G401.6 (cell line): ENCODE measurements around the gene ACSM5.
"Not testable (repeated sequence)": the region's sequence is repeated elsewhere in the genome, so short reads cannot be mapped to it uniquely, and the experiment has no call there.

Experiments used
- FAIRE-seq: peaks from 2 replicates; lab custom pipeline; 2012; peaks lifted over from hg19 to GRCh38; lab: Jason Lieb, UNC

ACSM5 gene

DNA sequence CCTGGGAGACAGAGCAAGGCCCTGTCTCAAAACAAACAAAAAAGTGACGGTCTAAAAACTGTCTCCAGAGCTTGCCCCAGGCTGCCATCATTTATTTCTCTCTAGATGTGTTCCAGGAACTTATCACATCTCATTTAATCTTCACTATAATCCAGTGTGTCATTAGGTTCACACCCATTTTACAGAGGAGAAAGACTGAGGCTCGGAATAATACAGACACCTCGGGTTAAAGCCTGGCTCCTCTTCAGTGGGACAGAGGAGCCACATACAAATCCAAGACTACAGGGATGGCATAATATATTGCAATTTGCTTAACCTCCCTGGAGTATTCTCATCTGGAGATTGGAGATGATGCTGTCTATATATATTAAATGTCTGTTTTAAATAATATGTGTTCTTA lies 10.7 kb upstream of the ACSM5 start:
- no peak for FAIRE-seq

DNA sequence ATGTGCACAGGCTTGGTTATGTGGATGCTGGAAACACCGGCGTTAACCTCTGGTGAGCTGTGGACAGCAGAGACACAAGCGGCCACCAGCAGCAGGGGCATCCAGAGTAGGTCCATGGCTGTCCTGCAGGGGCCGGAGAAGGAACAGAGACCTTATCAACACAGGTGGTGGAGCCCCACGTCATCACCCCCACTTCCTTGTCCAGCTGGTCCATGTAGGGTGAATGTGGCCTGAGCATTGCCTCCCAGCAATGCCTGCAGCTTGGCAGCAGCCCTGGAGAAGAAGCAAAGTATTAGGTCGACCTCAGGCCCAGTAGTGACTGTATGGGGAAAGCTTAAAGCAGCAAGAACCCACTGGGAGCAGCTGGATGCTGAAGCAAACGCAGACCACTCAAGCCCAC lies 10.1 kb upstream of the ACSM5 start:
- FAIRE-seq: no peak

DNA sequence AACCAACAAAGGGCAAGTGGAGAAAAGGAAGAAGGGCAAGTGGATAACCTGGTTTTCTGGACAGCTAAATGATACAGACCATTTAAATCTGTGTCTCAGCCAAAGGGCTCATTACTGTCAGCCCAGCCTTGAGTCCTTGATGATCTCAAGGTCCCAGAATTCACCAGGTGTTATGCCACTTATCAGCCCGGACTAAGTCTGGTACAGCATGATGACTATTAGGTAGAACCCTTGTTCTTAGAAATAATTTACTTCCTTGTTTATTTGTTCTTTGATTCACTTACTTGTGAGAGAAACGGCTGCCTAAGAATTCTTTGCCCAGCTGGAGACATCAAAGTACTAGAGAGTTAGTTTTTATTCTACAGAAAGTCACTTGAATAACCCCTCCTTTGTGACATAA lies 8.3 kb upstream of the ACSM5 start:
- FAIRE-seq: no peak

- FAIRE-seq: no peak
Observed at GRCh38 chr16:20401475-20402016, 7.8 kb upstream of the ACSM5 start.

DNA sequence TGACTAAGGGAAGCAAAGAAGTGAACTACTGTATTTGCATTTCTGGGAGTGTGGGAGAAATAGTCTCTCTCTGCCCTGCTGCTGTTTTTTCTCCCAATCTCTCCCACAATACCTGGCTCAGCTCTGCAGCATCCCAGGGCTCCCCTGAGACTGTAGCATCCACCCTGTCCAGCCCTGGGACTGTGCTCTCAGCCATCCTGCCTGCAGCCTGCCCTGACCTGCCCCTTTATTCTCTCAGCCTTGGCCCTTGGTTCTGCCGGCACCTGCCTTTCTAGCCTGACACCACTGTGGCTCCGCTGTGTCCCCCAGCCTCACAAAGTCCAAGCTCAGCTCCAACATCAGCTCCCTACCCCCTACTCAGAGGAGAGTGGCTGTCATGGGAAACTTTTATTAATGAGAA lies 6.7 kb upstream of the ACSM5 start:
- FAIRE-seq: no peak

DNA sequence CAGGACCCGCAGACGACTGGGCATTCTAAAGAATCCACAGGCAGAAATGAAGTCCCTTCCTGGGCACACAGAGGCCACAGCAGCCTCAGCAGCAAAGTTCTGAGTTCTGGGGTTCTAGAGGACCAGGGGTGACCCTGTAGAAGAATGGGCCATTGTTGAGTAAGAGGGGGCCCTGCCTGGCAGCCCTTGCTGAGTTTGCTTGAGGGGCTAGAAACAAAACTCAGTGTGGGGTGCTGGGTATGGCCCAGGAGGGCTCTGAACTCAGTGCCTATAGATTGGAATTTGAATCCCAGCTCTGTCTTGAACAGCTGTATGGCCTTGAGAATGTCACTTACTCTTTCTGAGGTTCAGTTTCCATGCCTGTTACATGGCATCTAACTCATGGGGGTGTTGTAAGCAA lies 4.7 kb upstream of the ACSM5 start, which contains the start of gene PDILT:
Gene PDILT, minus strand, starts transcription at position 101 of the 400 bp plus-strand sequence. CDS start 5,437 bp downstream, outside the sequence.
- no peak for FAIRE-seq

DNA sequence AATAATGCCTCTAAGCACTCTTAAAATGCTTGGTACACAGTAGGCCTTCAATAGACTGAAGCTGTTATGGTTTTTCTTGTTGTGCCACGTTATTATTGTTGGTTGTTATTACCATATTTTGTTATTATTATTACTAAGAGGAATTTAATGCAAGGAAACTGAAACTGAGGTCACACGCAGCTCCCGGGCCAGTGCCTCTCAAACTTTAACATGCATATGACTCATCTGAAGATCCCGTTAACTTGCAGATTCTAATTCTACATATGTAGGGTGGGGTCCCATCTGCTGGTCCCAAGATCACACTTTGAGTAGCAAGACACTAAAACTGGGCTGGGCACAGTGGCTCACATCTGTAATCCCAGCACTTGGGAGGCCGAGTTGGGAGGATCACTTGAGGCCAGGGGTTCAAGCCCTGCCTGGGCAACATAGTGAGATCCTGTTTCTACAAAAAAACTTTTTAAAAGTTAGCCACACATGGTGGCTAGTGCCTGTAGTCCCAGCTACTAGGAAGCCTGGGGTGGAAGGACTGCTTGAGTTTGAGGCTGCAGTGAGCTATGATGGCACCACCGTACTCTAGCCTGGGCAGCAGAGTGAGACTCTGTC lies 888 bp downstream of the ACSM5 start:
- no peak for FAIRE-seq

DNA sequence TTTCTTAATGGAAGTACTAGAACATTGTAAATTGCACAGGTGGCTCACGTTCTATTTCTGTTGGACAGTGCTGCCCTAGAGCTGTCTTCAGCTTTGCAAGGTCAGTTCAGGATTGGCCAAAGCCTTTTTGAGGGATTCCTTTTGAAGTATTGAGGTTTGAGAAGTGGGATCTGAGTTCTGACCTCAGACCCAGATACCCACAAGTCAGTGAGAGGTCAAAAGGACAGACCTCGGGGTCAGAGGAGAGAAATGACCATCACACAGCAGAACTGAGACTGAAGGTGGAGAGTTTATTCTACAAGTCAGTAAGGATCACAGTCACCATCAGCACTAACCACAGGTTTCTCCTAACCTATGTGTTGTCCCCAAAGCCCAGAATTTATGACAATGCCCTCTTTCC lies 1.7 kb downstream of the ACSM5 start:
- FAIRE-seq: no peak

DNA sequence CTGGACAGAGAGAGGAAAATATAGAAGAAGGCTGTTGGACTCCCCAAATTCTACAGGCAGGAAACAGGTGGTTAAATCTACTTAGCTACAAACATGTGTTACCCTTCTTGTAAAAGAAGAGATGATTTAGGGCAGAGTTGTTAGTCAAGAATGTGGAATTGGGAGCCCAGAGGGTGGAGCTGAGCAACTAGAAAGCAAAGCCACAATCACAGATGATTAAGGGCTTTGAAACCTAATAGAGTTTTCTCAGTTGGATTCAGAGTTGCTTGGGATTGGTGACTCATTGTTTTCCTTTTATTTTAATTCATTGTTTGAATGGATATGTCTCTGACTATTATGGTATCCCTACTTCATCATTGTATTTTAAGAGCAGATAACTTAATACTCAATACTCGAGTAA lies 6.2 kb downstream of the ACSM5 start:
- FAIRE-seq: no peak

DNA sequence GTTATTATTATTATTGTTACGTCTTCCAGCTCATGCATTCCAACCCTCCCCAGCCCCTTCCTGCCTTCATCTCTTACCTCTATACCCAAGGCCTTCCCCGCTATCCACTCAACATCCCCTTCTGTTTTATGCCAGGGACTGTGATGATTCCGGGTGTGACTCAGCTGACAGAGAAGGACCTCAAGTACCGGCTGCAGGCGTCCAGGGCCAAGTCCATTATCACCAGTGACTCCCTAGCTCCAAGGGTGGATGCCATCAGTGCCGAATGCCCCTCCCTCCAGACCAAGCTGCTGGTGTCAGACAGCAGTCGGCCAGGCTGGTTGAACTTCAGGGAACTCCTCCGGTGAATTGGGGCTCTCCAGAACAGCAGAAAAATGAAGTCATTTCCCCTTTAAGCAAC lies 9.8 kb downstream of the ACSM5 start:
- FAIRE-seq: not testable (repeated sequence)

DNA sequence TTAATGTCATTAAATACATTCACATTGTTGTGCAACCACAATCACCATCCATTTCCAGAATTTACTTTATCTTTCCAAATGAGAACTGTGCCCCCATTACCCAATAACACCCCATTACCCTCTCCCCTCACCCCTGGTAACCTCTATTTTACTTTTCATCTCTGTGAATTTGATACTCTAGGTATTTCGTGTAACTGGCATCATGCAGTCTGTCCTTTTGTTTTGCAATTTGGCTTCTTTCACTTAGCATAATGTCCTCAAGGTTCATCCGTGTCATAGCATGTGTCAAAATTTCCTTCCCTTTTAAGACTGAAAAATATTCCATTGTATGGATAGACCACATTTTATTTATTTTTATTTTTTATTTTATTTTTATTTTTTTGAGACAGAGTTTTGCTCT lies 12.4 kb downstream of the ACSM5 start:
- not testable (repeated sequence) for FAIRE-seq

- not testable (repeated sequence) for FAIRE-seq
Observed at GRCh38 chr16:20423772-20424128, 14.4 kb downstream of the ACSM5 start.

- no peak for FAIRE-seq
Observed at GRCh38 chr16:20424129-20424866, 15.0 kb downstream of the ACSM5 start.

- FAIRE-seq: not testable (repeated sequence)
Observed at GRCh38 chr16:20427401-20427797, 18.1 kb downstream of the ACSM5 start.

- FAIRE-seq: not testable (repeated sequence)
Observed at GRCh38 chr16:20429499-20429898, 20.2 kb downstream of the ACSM5 start.

- FAIRE-seq: not testable (repeated sequence)
Observed at GRCh38 chr16:20430480-20430879, 21.1 kb downstream of the ACSM5 start.

GRCh38 chr16:20430948-20431347 lies 21.6 kb downstream of the ACSM5 start:
- FAIRE-seq: no peak

GRCh38 chr16:20438950-20439349 lies 29.6 kb downstream of the ACSM5 start:
- FAIRE-seq: not testable (repeated sequence)

- not testable (repeated sequence) for FAIRE-seq
Observed at GRCh38 chr16:20439820-20440231, 30.5 kb downstream of the ACSM5 start.

- not testable (repeated sequence) for FAIRE-seq
Observed at GRCh38 chr16:20440731-20441130, 31.4 kb downstream of the ACSM5 start.

- FAIRE-seq: no peak
Observed at GRCh38 chr16:20441191-20441590, 31.9 kb downstream of the ACSM5 start.

DNA sequence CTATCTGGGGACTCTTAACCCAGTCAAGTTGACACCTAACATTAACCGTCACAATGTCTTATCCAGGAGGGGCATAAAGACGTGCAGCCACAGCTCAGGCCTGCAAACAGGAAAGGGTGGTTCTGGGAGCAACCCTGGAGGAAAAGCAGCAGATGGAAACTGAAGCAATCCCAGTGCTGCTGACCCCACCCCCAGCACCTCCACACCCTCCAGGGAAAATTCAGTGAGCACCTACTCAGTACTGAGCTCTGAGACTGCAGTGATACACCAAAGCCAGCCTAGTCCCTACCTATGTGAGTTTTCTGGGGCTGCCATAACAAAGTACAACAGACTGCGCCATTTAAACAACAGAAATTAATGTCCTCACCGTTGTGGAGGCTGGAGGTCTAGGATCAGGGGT lies 32.5 kb downstream of the ACSM5 start:
- not testable (repeated sequence) for FAIRE-seq

- FAIRE-seq: not testable (repeated sequence)
Observed at GRCh38 chr16:20446652-20447393, 37.5 kb downstream of the ACSM5 start.
